ENCODE measurements around the gene FBXO38.

DNA sequence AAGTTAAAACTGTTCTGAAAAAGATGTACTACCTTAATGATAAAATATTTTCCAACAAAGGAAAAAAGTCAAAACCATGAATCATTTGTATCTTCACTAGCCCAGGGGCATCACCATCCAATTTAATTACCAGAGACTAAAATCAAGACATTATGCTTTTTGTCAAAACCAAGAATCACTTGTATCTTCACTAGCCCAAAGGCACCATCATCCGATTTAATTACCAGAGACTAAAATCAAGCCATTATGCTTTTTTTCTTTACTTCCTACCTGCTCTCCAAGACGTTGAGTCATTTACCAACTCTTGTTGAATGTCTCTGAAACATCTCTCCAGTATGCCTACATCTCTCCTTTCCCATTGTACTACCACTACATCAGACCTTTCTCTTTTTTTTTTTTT, 37.9 kb downstream of the FBXO38 start:
- TF ChIP-seq KLF8 (tag by site-specific recombination; IDR thresholded peaks at IDR 0.05) (no peak), ZNF174 (tag by site-specific recombination; IDR thresholded peaks at IDR 0.05) (no peak), CTCF (tag by site-specific recombination; IDR thresholded peaks at IDR 0.05) (no peak), ZNF335 (tag by site-specific recombination; conservative IDR thresholded peaks at IDR 0.05) (no peak), SP2 (tag by site-specific recombination; IDR thresholded peaks at IDR 0.05) (no peak), TCF7L2 (IDR thresholded peaks at IDR 0.05; ENCODE audit: borderline replicate concordance, low read depth, low read length) (no peak)
- TF ChIP-seq, protein P1, sequence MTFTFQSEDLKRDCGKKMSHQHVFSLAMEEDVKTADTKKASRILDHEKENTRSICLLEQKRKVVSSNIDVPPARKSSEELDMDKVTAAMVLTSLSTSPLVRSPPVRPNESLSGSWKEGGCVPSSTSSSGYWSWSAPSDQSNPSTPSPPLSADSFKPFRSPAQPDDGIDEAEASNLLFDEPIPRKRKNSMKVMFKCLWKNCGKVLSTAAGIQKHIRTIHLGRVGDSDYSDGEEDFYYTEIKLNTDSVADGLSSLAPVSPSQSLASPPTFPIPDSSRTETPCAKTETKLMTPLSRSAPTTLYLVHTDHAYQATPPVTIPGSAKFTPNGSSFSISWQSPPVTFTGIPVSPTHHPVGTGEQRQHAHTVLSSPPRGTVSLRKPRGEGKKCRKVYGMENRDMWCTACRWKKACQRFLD (tag by site-specific recombination; IDR thresholded peaks at IDR 0.05) = no peak
